ENCODE data around the gene TBC1D16.
A peak's percentile ranks its signal among the peaks of the same experiment; 100 is the strongest.

Gene TBC1D16

GRCh38 chr17:79936641-79937381 lies 98.9 kb downstream of the TBC1D16 start:
- DNase-seq: no peak

- DNase-seq: no peak
These were observed 99.6 kb downstream of the TBC1D16 start for GRCh38 chr17:79936050-79936449.

GRCh38 chr17:79935197-79935885 lies 100.3 kb downstream of the TBC1D16 start:
- no peak for DNase-seq

- DNase-seq: no peak
These were observed 101.1 kb downstream of the TBC1D16 start for GRCh38 chr17:79934653-79934970.

GRCh38 chr17:79933863-79934652 lies 101.6 kb downstream of the TBC1D16 start:
- DNase-seq: no peak

- DNase-seq: no peak
These were observed 103.0 kb downstream of the TBC1D16 start for GRCh38 chr17:79932451-79933306.

- no peak for DNase-seq
These were observed 103.8 kb downstream of the TBC1D16 start for GRCh38 chr17:79931817-79932309.

GRCh38 chr17:79930877-79931816 lies 104.5 kb downstream of the TBC1D16 start:
- DNase-seq: no peak

GRCh38 chr17:79930062-79930876 lies 105.4 kb downstream of the TBC1D16 start:
- DNase-seq: no peak

- DNase-seq: no peak
These were observed 106.2 kb downstream of the TBC1D16 start for GRCh38 chr17:79929257-79930061.

- DNase-seq: no peak
These were observed 107.0 kb downstream of the TBC1D16 start for GRCh38 chr17:79928502-79929256.

GRCh38 chr17:79927688-79928501 lies 107.8 kb downstream of the TBC1D16 start:
- no peak for DNase-seq

- DNase-seq: peak; percentile 35
These were observed 108.5 kb downstream of the TBC1D16 start for GRCh38 chr17:79927136-79927661.

GRCh38 chr17:79926605-79927135 lies 109.0 kb downstream of the TBC1D16 start:
- DNase-seq: no peak

- DNase-seq: no peak
These were observed 109.5 kb downstream of the TBC1D16 start for GRCh38 chr17:79926142-79926604.

GRCh38 chr17:79925242-79925957 lies 110.3 kb downstream of the TBC1D16 start:
- DNase-seq: no peak

GRCh38 chr17:79924639-79924976 lies 111.1 kb downstream of the TBC1D16 start:
- no peak for DNase-seq
